OCI-LY3 (cell line): ENCODE results near the gene FXYD5.

Experiments used
- H2AFZ ChIP-seq: fragments of 200-600, 300-600 bp; shearing (Covaris generic); 2 replicates; pipeline ENCODE4 v1.6.0; 2014; ENCODE audit warnings: antibody characterized with exemption, low read depth, low read length
- H3K27ac ChIP-seq: fragments of 200-600, 300-600 bp; sonication (generic); 2 replicates; pipeline ENCODE4 v1.5.1; 2014; ENCODE audit warnings: mild to moderate bottlenecking, low read length, moderate library complexity, mixed read lengths
- H3K27me3 ChIP-seq: fragments of 200-600, 300-600 bp; sonication (generic); 2 replicates; pipeline ENCODE4 v1.6.1; 2014; ENCODE audit warnings: low read depth, low read length, mixed read lengths
- H3K36me3 ChIP-seq: fragments of 200-600, 300-600 bp; sonication (generic); replicated peaks from 2 replicates; pipeline ENCODE3; 2014; ENCODE audit warnings: low read depth, low read length, mixed read lengths
- H3K4me1 ChIP-seq: fragments of 300-600, 200-600 bp; sonication (generic); 2 replicates; pipeline ENCODE4 v1.6.1; 2014; ENCODE audit warnings: low read length, mixed read lengths
- H3K4me2 ChIP-seq: fragments of 200-600, 300-600 bp; sonication (generic); 2 replicates; pipeline ENCODE4 v1.6.1; 2014; ENCODE audit warnings: low read length, mixed read lengths
- H3K4me3 ChIP-seq: fragments of 300-600, 200-600 bp; sonication (generic); 2 replicates; pipeline ENCODE4 v1.5.1; 2014; ENCODE audit warnings: antibody characterized with exemption, mild to moderate bottlenecking, low read length, moderate library complexity
- H3K79me2 ChIP-seq: fragments of 300-600, 200-600 bp; shearing (Covaris generic); 2 replicates; pipeline ENCODE4 v1.6.1; 2014; ENCODE audit warnings: mild to moderate bottlenecking, low read length, mixed read lengths
- H3K9ac ChIP-seq: fragments of 300-600, 200-600 bp; shearing (Covaris generic); 2 replicates; pipeline ENCODE4 v1.6.0; 2014; ENCODE audit warnings: mild to moderate bottlenecking, low read length, moderate library complexity
- H3K9me3 ChIP-seq: fragments of 200-600, 300-600 bp; shearing (Covaris generic); 2 replicates; pipeline ENCODE4 v1.6.1; 2014; ENCODE audit warnings: low read length, mixed read lengths; ENCODE audit not compliant: insufficient read depth
- H4K20me1 ChIP-seq: fragments of 200-600, 300-600 bp; sonication (generic); 2 replicates; pipeline ENCODE4 v1.6.1; 2016; ENCODE audit warnings: low read length, mixed read lengths; ENCODE audit not compliant: insufficient read depth
- CTCF ChIP-seq: fragments of 200-600, 300-600 bp; sonication (generic); IDR thresholded peaks from 2 replicates; pipeline ENCODE4 v1.5.1; 2014; ENCODE audit warnings: antibody characterized with exemption, low read length, low read depth
- EZH2phosphoT487 ChIP-seq: fragments of 200-600 bp; shearing (Covaris generic); IDR thresholded peaks from 2 replicates; pipeline ENCODE4 v1.6.1; 2018; ENCODE audit warnings: antibody characterized with exemption, mixed run types, low read depth

The FXYD5 gene

GRCh38 chr19:35177377-35178274, 23.1 kb downstream of the FXYD5 start:
- Histone ChIP-seq H3K27me3 (peaks cover 4% of the 10 kb centered on the region; the same call in 1 of the 2 replicates), H3K4me3 (no peak overlapping the region)

GRCh38 chr19:35178701-35179100, 24.2 kb downstream of the FXYD5 start:
- Histone ChIP-seq H3K4me1 (no peaks in the 10 kb centered on the region), H3K27me3 (peaks cover 4% of the 10 kb centered on the region; the same call in 1 of the 2 replicates), H3K27ac (no peak overlapping the region), H4K20me1 (no peaks in the 10 kb centered on the region), H3K9me3 (no peaks in the 10 kb centered on the region), H3K36me3 (peaks cover 4% of the 10 kb centered on the region), H3K9ac (no peak overlapping the region), H3K4me2 (no peak overlapping the region), H3K79me2 (no peaks in the 10 kb centered on the region), H3K4me3 (no peak overlapping the region), H2AFZ (no peak overlapping the region)
- TF ChIP-seq CTCF (no peak), EZH2phosphoT487 (no peak)

More at GRCh38 chr19:35177377-35178274, 23.1 kb downstream of the FXYD5 start:
- Histone ChIP-seq H3K79me2 (no peaks in the 10 kb centered on the region), H2AFZ (no peak overlapping the region), H4K20me1 (no peaks in the 10 kb centered on the region), H3K27ac (no peak overlapping the region), H3K9me3 (no peaks in the 10 kb centered on the region), H3K36me3 (peaks cover 4% of the 10 kb centered on the region), H3K9ac (no peak overlapping the region), H3K4me2 (no peak overlapping the region), H3K4me1 (no peaks in the 10 kb centered on the region)
- TF ChIP-seq CTCF (no peak), EZH2phosphoT487 (no peak)

GRCh38 chr19:35179830-35180229, 25.3 kb downstream of the FXYD5 start:
- no peak overlapping the region for H3K4me2 ChIP-seq
- no peaks in the 10 kb centered on the region for H4K20me1 ChIP-seq
- no peaks in the 10 kb centered on the region for H3K9me3 ChIP-seq
- no peak overlapping the region for H3K9ac ChIP-seq
- no peak overlapping the region for H3K4me3 ChIP-seq
- no peak overlapping the region for H2AFZ ChIP-seq
- H3K4me1 ChIP-seq, result no peaks in the 10 kb centered on the region
- peaks cover 4% of the 10 kb centered on the region for H3K36me3 ChIP-seq
- H3K27ac ChIP-seq, result no peak overlapping the region
- peaks cover 4% of the 10 kb centered on the region; the same call in 1 of the 2 replicates for H3K27me3 ChIP-seq
- no peak for TF ChIP-seq EZH2phosphoT487
- TF ChIP-seq CTCF, result no peak
- H3K79me2 ChIP-seq, result no peaks in the 10 kb centered on the region

- Histone ChIP-seq H2AFZ (no peak overlapping the region), H3K36me3 (peaks cover 4% of the 10 kb centered on the region), H3K9me3 (no peaks in the 10 kb centered on the region), H3K4me3 (no peak overlapping the region), H3K9ac (no peak overlapping the region), H3K4me1 (no peaks in the 10 kb centered on the region), H3K27ac (no peak overlapping the region), H4K20me1 (no peaks in the 10 kb centered on the region), H3K27me3 (peaks cover 4% of the 10 kb centered on the region; the same call in 1 of the 2 replicates), H3K79me2 (no peaks in the 10 kb centered on the region), H3K4me2 (no peak overlapping the region)
- TF ChIP-seq EZH2phosphoT487 (no peak), CTCF (no peak)
Measured at GRCh38 chr19:35181387-35181786, 26.9 kb downstream of the FXYD5 start.
